Stimulated activated CD8-positive, alpha-beta memory T cell treated with anti-CD3 and anti-CD28 coated beads, Interleukin-15, amount 100 ng/mL, for 4 hours (primary cell): ENCODE data around the gene AAR2.

ENCODE experiments used
- DNase-seq, 2 donors: peaks; one replicate each; pipeline ENCODE4 v3.0.0-alpha.2; 2020; ENCODE audit warnings: low read depth in 2 of 2

AAR2 gene

GRCh38 chr20:36279776-36280175 is 43.5 kb downstream of the AAR2 start:
- DNase-seq: no peak

GRCh38 chr20:36281785-36282380 is 45.6 kb downstream of the AAR2 start:
- DNase-seq: no peak

GRCh38 chr20:36284751-36285150 is 48.5 kb downstream of the AAR2 start:
- DNase-seq: no peak

GRCh38 chr20:36285746-36286447 is 49.6 kb downstream of the AAR2 start:
- DNase-seq: no peak

GRCh38 chr20:36297656-36298055 is 61.4 kb downstream of the AAR2 start:
- DNase-seq: no peak

- DNase-seq: no peak
Observed at GRCh38 chr20:36298061-36298460, 61.8 kb downstream of the AAR2 start.

- no peak for DNase-seq
Observed at GRCh38 chr20:36298795-36299339, 62.6 kb downstream of the AAR2 start.

- DNase-seq: no peak
Observed at GRCh38 chr20:36299459-36299858, 63.2 kb downstream of the AAR2 start.

- no peak for DNase-seq
Observed at GRCh38 chr20:36301359-36302119, 65.3 kb downstream of the AAR2 start.

GRCh38 chr20:36303020-36303595 is 66.8 kb downstream of the AAR2 start:
- DNase-seq: no peak

- no peak for DNase-seq
Observed at GRCh38 chr20:36303831-36304230, 67.6 kb downstream of the AAR2 start.

GRCh38 chr20:36304786-36305495 is 68.7 kb downstream of the AAR2 start:
- no peak for DNase-seq

GRCh38 chr20:36305602-36306551 is 69.6 kb downstream of the AAR2 start, which contains the start of gene DLGAP4:
Gene DLGAP4, plus strand, starts transcription at chr20:36306339. Its CDS starts 125,379 bp downstream, at chr20:36431718.
- DNase-seq: no peak
